Cerebellar cortex (tissue), 1 donor: ENCODE data around the gene SUPT4H1.

ENCODE experiments used
- DNase-seq: peaks from one replicate; pipeline ENCODE4 v3.0.0-alpha.2; 2015; ENCODE audit warnings: low spot score

The SUPT4H1 gene

DNA sequence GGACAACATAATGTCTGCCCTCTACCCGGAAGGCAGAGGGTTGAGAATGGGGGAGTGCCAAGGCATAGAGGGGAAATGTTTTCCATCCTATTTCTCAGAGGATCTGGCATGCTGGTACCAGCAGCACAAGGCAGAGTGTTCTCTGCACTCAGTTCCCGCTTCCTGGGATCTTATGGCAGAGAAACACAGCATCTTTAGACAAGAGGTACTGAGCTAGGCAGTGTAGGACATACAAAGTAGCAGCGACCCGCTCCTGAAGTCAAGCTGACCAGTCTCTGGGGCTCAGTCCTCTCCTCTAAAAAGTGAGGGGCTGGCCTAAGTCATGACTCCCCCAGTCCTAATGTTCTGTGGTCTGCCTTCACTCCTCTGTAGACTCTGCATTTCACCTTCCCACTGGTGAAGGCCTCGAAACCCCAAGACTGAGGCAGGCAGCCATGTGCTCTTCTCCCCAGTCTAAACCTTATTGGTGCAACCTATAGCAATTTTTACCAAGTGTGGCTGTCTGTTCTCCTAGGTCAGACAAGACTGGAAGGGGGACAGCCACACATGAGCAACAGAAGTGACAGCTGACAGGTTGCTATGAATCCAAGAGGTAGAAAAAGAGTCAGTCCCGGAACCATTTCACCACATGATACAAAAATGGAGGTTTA is 12.1 kb downstream of the SUPT4H1 start:
- no peak for DNase-seq

DNA sequence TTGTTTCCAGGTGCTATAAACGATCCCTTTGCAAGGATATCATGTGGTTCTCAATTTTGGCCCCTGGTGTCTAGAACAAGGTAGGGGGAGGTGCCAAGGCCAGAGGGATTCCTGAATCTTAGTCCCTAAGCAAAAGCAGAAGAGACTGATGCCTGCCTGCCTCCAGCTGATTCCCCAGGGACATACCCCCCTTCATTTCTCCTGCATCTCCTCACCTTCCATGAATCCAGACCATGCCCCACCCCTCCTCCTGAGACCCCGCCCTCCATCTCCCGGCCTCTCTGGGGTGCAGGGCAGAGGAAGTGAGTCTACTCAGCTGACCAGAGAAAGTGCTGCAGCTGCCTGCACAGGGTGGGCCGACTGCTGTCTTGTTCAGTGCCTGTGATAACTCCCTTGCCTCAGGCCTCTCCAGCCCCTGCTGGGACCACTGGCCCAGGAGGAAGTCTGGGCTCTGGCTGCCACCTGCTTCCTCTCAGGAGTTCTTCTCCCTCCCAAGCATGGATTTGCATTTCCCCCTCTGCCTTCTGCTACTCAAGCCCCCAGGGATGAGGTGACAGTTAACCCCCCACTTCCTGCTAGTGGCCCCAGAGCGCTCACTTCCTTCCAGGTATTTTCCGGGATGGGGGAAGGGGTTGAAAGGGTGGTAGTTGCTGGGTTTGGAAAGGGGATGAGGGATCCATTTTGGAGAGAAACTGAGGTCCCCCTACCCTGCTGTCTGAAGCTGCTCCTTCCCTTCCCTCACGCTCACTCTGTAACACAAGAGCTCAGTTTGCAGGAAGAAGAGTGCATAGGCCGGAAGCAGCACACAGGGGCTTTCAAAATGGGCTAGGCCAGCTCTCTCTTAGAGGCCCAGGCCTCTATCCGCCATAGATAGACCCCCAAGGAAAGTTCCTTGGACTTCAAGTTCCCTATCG is 12.9 kb downstream of the SUPT4H1 start:
- no peak for DNase-seq

DNA sequence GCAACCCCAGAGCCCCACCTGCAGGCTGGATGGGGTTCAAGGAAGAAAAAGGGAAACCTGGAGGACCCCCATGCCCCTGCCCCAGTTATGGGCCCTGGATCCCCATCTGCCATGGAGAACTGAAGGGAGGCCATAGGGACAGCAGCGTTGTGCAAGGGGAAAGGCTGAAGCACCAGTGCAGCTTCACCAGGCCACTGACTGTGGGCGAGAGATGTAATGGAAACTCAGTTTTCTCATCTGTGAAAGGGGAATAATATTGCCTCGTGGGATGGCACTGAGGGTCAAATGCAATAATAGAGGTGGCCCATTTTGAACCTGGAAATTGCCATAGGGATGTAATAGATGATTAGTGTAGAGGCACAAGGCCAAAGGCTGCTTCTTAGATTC is 13.6 kb downstream of the SUPT4H1 start:
- no peak for DNase-seq

DNA sequence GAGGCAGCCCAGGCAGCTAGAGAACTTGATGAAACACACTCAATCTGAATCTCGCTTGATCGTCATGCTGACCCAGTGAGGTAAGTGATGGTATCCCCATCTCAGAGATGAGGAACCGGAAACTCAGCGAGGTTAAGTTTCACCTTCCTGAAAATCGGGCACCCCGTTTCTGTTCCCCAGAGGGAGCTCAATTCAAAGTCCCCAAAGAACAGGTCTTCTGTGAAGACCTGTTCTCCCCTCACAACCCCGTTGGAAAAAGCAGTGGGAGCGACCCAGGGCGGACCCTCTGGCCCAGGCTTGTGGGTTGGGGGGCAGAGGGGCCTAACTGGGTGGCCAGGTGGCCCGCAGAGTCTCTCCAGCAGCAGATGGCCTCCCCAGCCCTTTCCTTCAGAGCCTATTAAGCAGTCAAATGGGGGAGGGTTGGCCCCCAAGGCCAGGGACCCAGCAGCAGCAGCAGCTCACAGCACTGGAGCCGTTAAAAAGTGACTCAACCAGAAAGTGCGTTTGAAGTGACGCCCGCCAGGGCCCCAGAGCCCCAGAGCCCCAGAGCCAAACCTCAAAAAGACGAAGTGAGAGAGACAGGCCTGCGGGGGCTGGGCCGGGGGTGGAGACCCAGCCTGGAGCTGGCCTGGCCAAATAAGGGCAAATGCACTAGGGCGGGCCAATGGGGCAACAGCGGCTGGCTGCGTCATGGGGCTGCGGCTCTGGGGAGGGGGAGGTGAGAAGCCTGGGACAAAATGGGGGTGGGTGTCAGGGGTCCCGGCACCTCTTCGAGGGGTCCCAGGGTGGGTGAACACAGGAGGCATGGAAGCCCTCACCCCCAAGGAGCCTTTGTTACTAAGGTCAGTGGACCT is 14.2 kb downstream of the SUPT4H1 start:
- peak; percentile 25 for DNase-seq

DNA sequence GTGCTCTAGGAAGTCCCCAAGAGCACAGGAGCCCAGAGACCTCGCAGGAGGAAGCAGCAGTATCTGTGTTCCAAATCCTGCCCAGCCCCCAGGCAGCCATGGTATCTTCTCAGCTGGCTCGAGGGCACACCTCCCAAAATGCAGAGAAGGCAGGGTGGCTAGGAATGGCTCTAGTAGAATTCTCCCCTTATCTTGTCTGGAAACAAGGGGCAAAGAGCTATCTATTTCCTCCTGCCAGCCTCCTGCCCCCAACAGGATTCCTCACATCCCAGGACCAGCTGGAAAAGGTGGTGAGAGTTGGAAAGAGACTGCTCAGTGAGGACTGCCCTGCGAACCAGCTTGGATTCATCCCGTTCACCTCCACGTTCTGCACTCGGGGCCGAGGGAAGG is 14.8 kb downstream of the SUPT4H1 start:
- no peak for DNase-seq

DNA sequence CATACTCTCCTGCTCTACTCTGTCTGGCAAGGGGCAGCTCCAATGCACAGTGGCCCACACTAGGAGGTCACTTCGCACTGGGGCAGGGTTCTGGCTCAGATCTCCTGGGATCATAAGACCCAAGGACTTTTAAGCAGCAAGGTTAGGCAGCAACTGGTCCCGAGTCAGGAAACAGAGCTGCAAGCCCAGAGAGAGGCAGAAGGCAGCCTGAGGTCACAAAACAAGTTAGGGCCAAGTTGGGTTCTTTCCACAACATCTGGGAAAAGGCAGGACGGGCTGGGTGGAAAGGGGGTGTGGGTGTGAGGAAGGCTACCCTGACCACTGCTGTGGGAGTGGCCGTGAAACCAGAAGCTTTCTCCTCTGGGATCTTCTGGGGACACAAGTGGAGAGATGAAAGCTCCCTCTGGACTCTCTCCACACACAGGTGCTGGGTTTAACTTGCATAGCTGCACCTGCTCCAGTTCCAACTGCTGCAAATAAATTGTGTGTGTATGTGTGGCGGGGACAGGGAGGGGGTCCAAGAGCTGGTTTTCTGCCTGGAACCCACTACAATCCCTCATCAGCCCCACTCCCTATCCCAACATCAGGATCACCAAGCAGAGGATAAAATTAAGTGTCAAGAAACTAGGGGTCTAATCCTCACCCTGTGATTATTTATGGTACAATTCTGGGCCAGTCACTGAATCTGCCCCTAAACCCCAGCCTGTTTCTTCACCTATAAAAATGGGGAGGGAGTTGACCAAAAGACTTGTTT is 15.4 kb downstream of the SUPT4H1 start:
- DNase-seq, result no peak

DNA sequence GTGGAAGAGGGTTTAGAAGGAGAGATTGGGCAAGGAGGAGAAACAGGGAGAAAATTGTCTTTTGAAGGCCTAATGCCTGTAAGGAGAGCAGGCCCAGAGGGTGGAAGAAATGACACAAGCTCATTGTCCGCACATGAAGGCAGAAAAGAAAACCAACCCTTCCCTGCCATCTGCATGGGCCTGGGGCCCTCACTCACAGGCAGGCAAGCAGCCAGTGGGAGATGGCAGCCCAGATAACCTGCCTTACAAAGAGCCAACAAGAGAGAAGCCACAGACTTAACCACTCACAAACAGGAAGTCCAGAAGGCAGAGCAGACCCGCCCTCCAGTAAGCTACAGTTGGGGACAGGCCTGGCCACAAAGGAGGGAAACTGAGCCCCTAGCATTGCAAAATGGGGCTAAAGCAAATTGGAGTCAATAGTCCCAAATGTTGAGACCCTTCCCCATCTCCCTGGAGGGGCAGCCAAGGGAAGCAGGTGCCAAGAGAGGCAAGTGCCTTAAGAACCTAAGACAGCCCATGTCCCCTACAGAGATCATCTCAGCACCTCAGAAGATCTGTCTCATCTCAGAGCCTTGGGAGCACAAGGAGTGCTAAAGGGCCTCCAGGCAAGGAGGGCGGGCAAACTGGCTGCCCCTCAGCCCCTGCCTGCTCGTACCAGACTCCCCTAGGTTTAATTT is 16.1 kb downstream of the SUPT4H1 start:
- DNase-seq, result no peak

DNA sequence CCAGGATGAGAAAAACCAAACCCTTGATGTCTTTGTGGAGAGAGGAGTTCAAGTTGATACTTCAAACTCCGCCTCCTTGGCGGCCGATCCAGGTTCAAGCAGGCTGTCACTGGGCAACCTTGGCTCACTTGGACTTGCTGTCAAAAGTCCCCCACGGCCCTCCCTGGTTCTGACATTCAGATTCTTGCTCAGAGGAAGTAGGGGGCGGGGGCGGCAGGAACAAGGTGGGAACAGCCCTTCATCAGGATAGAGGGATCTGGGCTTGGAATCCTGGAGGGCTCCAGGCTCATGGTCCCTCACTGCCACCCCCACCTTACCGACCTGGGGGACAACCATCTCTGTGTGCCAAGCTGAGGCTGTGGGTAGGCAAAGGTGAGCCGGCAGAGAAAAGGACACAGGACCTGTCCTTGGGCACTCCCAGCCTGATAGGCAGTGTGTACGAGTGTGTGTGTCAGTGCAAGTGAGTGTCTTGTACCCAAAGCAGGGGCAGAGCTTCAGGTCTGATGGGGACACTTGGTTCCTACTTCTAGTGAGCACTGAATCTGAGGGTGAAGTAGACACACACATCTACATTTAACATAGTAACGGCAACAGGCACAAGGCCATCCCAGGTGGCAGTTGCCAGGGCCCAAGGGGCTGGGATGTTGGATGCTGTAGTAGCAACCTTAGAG is 16.8 kb downstream of the SUPT4H1 start:
- no peak for DNase-seq

DNA sequence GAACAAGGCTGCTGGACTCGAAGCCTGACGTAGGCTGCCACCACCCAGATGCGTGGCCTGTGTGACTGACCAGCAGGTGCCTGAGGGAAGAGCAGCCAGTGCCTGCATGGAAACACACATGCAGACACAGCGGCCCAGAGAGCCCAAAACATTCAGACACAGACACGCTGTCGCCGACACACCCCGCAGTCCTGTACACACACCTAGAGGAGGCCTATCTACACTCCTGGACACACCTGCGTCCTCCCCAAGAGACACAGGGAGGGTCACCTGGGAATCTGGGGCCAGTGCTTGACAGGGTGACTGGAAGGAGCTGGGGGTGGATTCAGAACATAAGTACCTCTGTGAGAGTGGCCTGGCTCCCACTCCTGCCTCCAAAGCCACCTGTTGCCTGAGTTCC is 17.3 kb downstream of the SUPT4H1 start:
- DNase-seq, result no peak

DNA sequence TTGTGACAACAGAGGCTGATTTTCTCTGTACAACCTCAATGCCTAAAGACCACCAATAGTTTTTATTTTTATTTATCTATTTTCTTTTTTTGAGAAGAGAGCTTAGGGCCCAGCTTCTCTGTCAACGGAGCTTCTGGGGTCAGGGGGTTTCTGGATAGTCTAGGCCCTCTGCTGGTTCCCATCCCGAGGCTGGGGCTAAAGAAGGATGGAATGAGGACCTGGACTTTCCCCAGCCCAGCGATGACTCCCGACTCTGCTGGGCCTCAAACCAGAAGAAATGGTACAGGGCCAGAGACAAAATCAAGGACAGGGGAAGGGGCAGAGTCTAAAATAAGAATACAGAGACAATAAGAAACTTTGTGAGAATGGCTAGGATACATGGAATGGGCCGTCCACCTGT is 17.7 kb downstream of the SUPT4H1 start:
- no peak for DNase-seq

DNA sequence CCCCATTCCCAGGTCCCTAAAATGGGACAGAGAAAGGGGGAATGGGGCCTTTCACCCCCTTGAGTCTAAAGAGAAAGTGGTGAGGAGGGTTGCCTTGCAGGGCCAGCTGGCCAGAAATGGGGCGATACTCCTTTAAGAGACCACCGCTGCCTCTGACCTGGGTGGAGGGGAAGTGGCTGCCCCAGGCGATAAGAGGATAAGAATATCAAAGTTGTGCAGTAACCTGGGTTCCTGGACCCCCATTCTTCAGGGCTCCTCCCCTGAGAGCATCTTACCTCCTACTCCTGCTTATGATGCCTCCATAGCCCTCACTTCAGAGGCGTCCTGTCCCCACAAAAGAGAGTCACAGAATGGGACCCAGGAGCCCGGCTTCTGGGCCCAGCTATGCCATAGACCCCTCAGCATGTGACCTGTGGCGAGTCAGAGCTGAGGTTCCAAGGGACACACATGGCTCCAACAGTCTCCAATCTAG is 18.2 kb downstream of the SUPT4H1 start:
- DNase-seq, result no peak

DNA sequence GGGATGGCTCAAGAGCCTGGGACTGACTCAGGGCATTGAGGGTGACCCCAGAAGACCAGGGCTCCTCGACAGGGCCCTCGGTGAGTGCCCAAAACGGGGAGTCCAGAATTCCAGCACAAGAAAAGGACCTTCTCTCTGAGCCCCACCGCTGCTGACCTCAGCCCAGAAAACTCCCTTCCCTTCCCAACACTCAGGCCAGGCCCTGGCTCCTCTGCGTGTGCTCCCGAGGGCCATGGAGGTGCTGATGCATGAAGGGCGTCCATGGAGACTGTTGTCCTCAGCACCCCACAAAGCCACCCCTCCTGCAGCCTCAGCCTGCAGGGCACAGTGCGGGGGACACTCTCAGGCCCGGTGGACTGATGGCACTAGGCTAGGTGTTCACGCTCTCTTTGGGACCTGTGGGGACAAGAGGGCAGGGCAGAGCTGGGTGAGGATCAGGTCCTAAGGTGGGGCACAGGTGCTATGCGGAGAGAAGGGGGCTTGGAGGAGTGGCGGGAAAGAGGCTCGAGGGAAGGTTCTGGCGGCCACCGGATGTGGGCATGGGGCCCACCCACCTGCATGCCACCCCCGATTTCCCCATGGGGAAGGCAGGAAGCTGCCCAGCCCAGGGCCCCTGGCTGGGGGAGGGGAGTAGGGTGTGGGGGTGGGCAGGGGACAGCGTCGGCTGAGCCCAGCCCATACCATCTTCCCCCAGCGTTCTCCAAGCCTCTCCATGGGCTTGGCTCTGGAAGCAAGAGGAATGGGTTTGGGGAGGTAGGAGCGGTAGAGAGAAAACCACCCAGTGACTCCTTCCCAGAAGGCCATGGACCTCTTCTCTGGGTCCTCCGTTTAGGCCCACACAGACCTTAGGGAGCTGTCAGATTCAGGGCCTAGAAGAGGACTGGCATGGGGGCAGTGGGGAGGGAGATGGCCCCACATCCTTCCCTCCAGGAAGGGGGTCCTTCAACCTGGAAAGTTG is 18.9 kb downstream of the SUPT4H1 start:
- no peak for DNase-seq

DNA sequence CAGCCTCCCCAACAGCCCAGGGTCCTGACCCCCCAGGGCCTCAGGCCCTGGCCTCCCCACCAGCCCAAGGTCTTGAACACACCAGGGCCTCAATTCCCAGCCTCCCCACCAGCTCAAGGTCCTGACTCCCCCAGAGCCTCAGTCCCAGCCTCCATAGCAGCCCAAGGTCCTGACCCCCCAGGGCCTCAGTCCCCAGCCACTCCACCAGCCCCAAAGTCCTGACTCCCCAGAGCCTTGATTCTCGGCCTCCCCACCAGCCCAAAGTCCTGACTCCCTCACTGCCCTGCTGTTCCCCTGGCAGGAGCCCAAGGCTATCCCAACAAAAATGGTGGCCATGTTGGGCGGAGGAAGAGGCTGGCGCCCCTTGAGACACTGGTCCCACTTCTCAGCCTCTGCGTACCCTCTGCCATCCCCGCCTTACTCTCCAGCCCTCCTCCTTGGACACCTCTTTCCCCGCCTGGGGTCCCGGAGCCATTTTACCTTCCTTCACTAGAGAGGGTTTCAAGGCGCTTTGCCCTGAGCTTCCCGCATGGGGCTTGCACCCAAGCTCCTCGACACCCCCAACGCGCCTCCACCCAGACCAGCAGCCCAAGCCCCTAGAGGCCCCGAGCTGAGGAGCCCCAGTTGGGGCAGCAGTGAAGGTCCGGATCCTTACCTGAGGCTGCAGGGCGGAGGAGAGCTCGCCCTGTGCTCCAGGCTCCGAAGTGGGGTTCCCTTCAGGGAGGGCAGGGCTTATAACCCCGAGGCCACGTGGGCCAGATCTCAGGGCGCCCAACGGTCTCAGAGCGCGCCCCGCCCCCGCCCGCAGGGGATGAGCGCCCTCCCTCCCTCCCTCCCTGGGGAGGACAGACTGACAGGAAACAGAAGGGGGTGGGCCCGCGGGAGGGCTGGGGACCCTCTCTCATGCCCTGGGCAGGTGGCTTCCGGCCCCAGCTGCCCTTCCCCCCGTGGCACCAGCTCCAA is 19.9 kb downstream of the SUPT4H1 start:
- DNase-seq, result no peak

DNA sequence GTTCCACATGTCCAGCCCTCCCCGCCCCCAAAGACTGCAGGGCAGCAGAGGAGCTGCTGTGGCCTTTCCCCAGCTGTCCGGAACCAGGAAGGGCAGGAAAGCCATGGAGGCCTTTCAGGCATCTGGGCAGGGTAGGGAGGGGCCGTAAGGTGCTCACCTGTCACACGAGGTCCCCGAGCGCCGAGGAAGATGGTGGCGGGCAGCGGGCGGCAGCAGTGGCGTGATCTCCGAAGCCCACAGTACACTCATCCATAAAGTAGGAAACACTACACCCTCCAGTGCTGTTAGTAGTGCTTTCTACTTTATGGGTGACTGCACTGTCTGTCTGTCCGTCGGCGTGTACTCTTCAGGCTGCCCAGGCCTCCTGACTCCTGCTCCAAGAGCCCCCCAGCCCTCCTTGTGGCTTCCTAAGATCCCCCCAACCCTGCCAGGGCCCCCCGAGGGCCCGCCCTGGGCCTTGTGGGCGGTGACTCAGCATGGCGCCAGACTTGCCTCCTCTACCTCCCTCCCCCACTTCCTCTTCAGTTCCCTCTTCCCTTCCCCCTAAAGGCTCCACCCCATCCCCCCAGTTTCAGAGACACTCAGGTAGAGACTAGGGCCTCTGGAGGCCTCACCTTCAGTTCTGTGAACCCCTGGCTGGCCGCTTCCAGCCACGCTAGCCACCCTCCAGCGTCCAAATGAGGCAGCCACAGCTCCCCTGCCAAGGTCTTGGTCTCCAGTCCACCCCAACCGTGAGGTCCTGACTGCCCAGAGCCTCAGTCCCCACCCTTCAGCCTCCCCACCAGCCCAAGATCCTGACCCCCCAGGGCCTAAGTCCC is 20.8 kb downstream of the SUPT4H1 start:
- DNase-seq, result no peak

DNA sequence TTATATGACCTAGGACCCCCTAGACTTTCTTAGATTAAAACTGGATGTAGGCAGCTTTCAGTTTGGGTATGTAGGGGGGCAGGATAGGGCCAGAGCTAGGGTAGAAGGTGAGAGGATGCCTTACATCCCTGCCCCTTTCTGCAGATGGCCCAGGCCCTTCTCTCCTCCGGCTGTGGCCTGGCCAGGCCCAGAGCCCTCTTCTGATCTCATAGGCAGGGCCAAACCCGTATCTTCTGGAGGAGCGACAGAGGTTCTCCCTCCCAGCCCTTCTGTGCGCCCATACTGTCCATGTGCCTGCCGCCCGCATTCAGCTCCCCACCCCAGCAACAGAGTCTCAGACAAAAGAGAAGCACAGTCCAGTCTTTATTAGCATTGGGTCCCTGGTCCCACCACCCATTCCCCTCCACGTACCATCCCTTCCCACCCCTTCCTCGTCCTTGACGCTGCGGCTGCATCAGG is 21.4 kb downstream of the SUPT4H1 start:
- DNase-seq, result no peak

DNA sequence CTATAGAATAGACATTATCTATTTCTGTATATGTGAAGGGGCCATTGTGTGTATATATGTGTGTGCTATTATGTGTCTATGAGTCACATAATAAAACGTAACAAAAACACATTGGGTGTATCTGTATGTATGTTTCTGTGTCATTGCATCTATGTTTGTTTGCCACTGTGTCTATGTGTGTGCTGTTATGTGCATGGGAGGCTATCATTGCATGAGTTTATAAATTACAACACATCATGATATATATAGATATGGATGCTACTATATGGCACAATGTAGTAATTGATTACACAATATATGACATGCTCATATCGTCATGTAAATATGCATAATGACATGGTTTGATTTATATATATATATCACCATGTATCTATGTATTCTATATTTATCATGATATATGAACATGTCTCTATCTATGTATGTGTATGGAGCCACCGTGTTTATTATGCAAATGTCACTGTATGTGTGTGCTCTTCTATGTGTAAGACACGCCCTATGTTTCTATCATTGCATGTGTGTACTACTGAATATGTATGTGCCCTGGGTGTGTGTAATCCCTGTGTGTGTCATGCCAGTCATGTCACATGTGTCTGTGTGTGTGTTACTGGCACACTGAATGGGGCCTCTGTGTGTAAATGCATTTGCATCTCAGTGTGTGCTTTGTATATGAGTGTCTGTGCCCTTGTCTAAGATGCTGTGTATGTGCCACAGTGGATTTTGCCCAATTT is 22.0 kb downstream of the SUPT4H1 start:
- DNase-seq, result no peak
